OCI-LY3 (cell line): ENCODE data around the gene CREB3.

Source experiments
- EZH2phosphoT487 ChIP-seq: fragments of 200-600 bp; shearing (Covaris generic); IDR thresholded peaks from 2 replicates; pipeline ENCODE4 v1.6.1; 2018; ENCODE audit warnings: antibody characterized with exemption, mixed run types, low read depth
- TF ChIP-seq, protein P1 (sequence below): fragments of 200-600, 300-600 bp; sonication (generic); IDR thresholded peaks from 2 replicates; pipeline ENCODE4 v1.5.1; 2014; ENCODE audit warnings: antibody characterized with exemption, low read length, low read depth

- TF ChIP-seq, protein P1, sequence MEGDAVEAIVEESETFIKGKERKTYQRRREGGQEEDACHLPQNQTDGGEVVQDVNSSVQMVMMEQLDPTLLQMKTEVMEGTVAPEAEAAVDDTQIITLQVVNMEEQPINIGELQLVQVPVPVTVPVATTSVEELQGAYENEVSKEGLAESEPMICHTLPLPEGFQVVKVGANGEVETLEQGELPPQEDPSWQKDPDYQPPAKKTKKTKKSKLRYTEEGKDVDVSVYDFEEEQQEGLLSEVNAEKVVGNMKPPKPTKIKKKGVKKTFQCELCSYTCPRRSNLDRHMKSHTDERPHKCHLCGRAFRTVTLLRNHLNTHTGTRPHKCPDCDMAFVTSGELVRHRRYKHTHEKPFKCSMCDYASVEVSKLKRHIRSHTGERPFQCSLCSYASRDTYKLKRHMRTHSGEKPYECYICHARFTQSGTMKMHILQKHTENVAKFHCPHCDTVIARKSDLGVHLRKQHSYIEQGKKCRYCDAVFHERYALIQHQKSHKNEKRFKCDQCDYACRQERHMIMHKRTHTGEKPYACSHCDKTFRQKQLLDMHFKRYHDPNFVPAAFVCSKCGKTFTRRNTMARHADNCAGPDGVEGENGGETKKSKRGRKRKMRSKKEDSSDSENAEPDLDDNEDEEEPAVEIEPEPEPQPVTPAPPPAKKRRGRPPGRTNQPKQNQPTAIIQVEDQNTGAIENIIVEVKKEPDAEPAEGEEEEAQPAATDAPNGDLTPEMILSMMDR: no peak
- no peak for TF ChIP-seq EZH2phosphoT487
These were observed 1.6 kb downstream of the CREB3 start for GRCh38 chr9:35734096-35734495.
